Measurements from ENCODE around the gene FAM228A.

DNA sequence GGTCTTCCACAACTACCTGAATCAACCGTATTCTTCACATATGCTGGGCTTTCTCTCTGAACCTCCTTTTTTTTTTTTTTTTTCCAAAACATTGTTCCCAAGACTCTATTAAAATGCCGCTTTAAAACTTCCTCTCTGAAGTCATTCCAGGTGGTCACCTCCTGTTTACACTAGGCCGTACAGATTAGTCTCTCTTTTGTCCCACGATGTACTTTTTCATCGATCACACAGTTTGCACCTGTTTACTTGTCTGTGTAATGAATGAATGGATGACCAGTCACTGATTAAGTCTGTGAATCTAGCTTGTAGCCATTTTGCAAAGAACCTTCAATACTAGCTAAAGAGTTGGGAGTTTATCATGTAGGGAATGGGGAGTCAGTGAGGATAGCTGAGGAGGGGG is 16.7 kb upstream of the FAM228A start:
- TF ChIP-seq, protein P1, sequence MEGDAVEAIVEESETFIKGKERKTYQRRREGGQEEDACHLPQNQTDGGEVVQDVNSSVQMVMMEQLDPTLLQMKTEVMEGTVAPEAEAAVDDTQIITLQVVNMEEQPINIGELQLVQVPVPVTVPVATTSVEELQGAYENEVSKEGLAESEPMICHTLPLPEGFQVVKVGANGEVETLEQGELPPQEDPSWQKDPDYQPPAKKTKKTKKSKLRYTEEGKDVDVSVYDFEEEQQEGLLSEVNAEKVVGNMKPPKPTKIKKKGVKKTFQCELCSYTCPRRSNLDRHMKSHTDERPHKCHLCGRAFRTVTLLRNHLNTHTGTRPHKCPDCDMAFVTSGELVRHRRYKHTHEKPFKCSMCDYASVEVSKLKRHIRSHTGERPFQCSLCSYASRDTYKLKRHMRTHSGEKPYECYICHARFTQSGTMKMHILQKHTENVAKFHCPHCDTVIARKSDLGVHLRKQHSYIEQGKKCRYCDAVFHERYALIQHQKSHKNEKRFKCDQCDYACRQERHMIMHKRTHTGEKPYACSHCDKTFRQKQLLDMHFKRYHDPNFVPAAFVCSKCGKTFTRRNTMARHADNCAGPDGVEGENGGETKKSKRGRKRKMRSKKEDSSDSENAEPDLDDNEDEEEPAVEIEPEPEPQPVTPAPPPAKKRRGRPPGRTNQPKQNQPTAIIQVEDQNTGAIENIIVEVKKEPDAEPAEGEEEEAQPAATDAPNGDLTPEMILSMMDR (IDR thresholded peaks at IDR 0.05; ENCODE audit: extremely low read depth in 1 of 2, insufficient read depth in 1 of 2, low read depth in 1 of 2, low read length in 2 of 2) = no peak
- TF ChIP-seq JUN (IDR thresholded peaks at IDR 0.05; ENCODE audit: borderline replicate concordance, insufficient read depth, insufficient read length, low read depth) (no peak), EZH2 (IDR thresholded peaks at IDR 0.05; ENCODE audit: borderline replicate concordance, low read depth, low read length, severe bottlenecking) (no peak), POLR2AphosphoS5 (IDR thresholded peaks at IDR 0.05; ENCODE audit: insufficient read depth, low read depth, low read length) (no peak), POLR2A (IDR thresholded peaks at IDR 0.05; ENCODE audit: low read depth, low read length) (no peak), FOS (IDR thresholded peaks at IDR 0.05; ENCODE audit: borderline replicate concordance, insufficient read depth, low read length) (no peak)
- TF ChIP-seq, protein P2, sequence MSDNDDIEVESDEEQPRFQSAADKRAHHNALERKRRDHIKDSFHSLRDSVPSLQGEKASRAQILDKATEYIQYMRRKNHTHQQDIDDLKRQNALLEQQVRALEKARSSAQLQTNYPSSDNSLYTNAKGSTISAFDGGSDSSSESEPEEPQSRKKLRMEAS (IDR thresholded peaks at IDR 0.05; ENCODE audit: insufficient read depth, insufficient read length) = no peak
